Lower leg skin (tissue), 3 donors: ENCODE measurements around the gene OTUD4.

ENCODE experiments used
- CTCF ChIP-seq, 3 donors: fragments of 450-650 bp; IDR thresholded peaks; one replicate each; pipeline ENCODE4 v1.5.1; 2016; ENCODE audit warnings: antibody characterized with exemption in 3 of 3, mild to moderate bottlenecking in 3 of 3, moderate library complexity in 2 of 3
- POLR2A ChIP-seq, 2 donors: fragments of 450-650 bp; IDR thresholded peaks; one replicate each; pipeline ENCODE4 v1.6.1; 2016 to 2017; ENCODE audit warnings: antibody characterized with exemption in 2 of 2, mild to moderate bottlenecking in 1 of 2, moderate library complexity in 1 of 2

GRCh38 chr4:145130130-145130529, 50.3 kb downstream of the OTUD4 start:
- TF ChIP-seq CTCF (IDR thresholded peaks at IDR 0.05) (no peak), POLR2A (IDR thresholded peaks at IDR 0.05) (no peak)
